Measurements from ENCODE around the gene ARHGEF19. TPM values are rescaled to one million over a fixed set of nuclear protein-coding genes. Genes with fewer than 3 reads are reported as not detected.

Gene ARHGEF19
- total and polyA plus RNA-seq, 9 of the 15 experiments (the other 6 are each of a cell fraction or from before 2014, with no cell fraction given), result 0.73 to 21.0 (median 5.2) TPM

- POLR2A ChIA-PET, result interaction anchor here (0.6 to 1.2 kb wide), 3 partner anchors 81 to 252 kb away, joined by 3 to 4 read pairs (median 3); no protein-coding TSS in a partner anchor
- Histone ChIP-seq H2AFZ (ENCODE audit: low read depth, low read length) (no peak overlapping the region), H3K4me2 (ENCODE audit: insufficient read depth, low read length) (no peak overlapping the region)
- TF ChIP-seq KDM1A (IDR thresholded peaks at IDR 0.05), result peak; percentile 60 to 75
- no peak for TF ChIP-seq MYC (IDR thresholded peaks at IDR 0.05; ENCODE audit: low read depth, low read length)
- no peak for TF ChIP-seq MYC (CRISPR knock-in tag; IDR thresholded peaks at IDR 0.05; ENCODE audit: borderline replicate concordance, low read depth)
- TF ChIP-seq CCNT2 (IDR thresholded peaks at IDR 0.05; ENCODE audit: borderline replicate concordance, extremely low read depth, insufficient read length, low read depth, low read length), result no peak
- no peak for TF ChIP-seq MBD2 (IDR thresholded peaks at IDR 0.05; ENCODE audit: borderline replicate concordance, low read depth)
- no peak for TF ChIP-seq ARID2 (IDR thresholded peaks at IDR 0.05)
- no peak for TF ChIP-seq NR2C1 (IDR thresholded peaks at IDR 0.05)
- TF ChIP-seq NR2C1 (tag; IDR thresholded peaks at IDR 0.05), result no peak
- no peak for TF ChIP-seq BACH1 (tag; IDR thresholded peaks at IDR 0.05)
- no peak for TF ChIP-seq TEAD4 (IDR thresholded peaks at IDR 0.05; ENCODE audit: low read length)
- no peak for TF ChIP-seq TEAD4 (CRISPR knock-in tag; IDR thresholded peaks at IDR 0.05; ENCODE audit: borderline replicate concordance)
- TF ChIP-seq ZNF134 (CRISPR knock-in tag; conservative IDR thresholded peaks at IDR 0.05), result no peak
- TF ChIP-seq GTF2F1 (IDR thresholded peaks at IDR 0.05; ENCODE audit: low read depth, low read length), result no peak
- no peak for TF ChIP-seq POLR2H (tag; IDR thresholded peaks at IDR 0.05; ENCODE audit: low read depth)
- TF ChIP-seq IRF2 (CRISPR knock-in tag; IDR thresholded peaks at IDR 0.05), result no peak
- TF ChIP-seq HDAC2 (IDR thresholded peaks at IDR 0.05), result peak; percentile 71; the same call in 1 of the 2 replicates
- no peak for TF ChIP-seq POLR2G (IDR thresholded peaks at IDR 0.05; ENCODE audit: low read depth, low read length)
- no peak for TF ChIP-seq ZBTB2 (IDR thresholded peaks at IDR 0.05)
- peak in 1 of 2 experiments; percentile 81; a peak in 2 of 4 replicates for TF ChIP-seq RCOR1 (IDR thresholded peaks at IDR 0.05; ENCODE audit: borderline replicate concordance in 1 of 2, low read depth in 2 of 2, low read length in 2 of 2)
- no peak for TF ChIP-seq HDAC1 (IDR thresholded peaks at IDR 0.05)
- no peak for TF ChIP-seq ATF1 (CRISPR knock-in tag; IDR thresholded peaks at IDR 0.05)
- TF ChIP-seq ATF1 (tag; IDR thresholded peaks at IDR 0.05), result no peak
- no peak for TF ChIP-seq TCFL5 (CRISPR knock-in tag; conservative IDR thresholded peaks at IDR 0.05)
- no peak for TF ChIP-seq MAFF (IDR thresholded peaks at IDR 0.05; ENCODE audit: low read length)
- no peak for TF ChIP-seq KDM2B (CRISPR knock-in tag; IDR thresholded peaks at IDR 0.05)
These were observed 22.4 kb downstream of the ARHGEF19 start for GRCh38 chr1:16189921-16190621.

More at GRCh38 chr1:16189921-16190621, 22.4 kb downstream of the ARHGEF19 start:
- no peaks in the 10 kb centered on the region for H3K9me3 ChIP-seq (replicated peaks; ENCODE audit: control insufficient read depth, insufficient read depth, low read depth, low read length)
- intact Hi-C loops (cut with micrococcal nuclease) (loop anchor here (2.0 kb wide), 1 partner anchor 55 kb away; no protein-coding TSS in a partner anchor), in situ Hi-C loops (cut with MboI) (loop anchor here (5.0 kb wide), 2 partner anchors 108 to 178 kb away; no protein-coding TSS in a partner anchor)
- H3K79me2 ChIP-seq (ENCODE audit: control insufficient read depth, insufficient read depth, low read length), result no peaks in the 10 kb centered on the region
- no peaks in the 10 kb centered on the region for H3K9me1 ChIP-seq (ENCODE audit: control insufficient read depth, insufficient read depth, low read length)
- CTCF ChIA-PET (ENCODE audit: low intra/inter-chr PET ratio), result interaction anchor here (7.5 kb wide), 1 partner anchor 110 kb away, joined by 208 read pairs; no protein-coding TSS in a partner anchor
- no peaks in the 10 kb centered on the region for H3K27me3 ChIP-seq (ENCODE audit: control insufficient read depth in 2 of 2, insufficient read depth in 2 of 2, low read length in 2 of 2)
- H3K27ac ChIP-seq (ENCODE audit: extremely low read depth, low read depth, low read length), result no peak overlapping the region
- 21% methylated on average over 9 of the region's 9 CpGs for WGBS (ENCODE audit: insufficient coverage, low coverage, missing lambda C conversion rate)
- FAIRE-seq (no peak), ATAC-seq (no peak), DNase-seq (ENCODE audit: extremely low read depth in 1 of 4, low spot score in 3 of 4) (no peak)
- no peak overlapping the region for H3K4me3 ChIP-seq
- peak overlapping the region in 1 of 2 experiments; percentile 44; a peak in 1 of 4 replicates for H3K9ac ChIP-seq (ENCODE audit: insufficient read depth in 1 of 2, low read depth in 2 of 2, low read length in 2 of 2)
- no peaks in the 10 kb centered on the region for H4K20me1 ChIP-seq (replicated peaks; ENCODE audit: control insufficient read depth, insufficient read depth, low read length)
- BruUV-seq (replicated peaks), result no TSS peak
- no peaks in the 10 kb centered on the region for H3K36me3 ChIP-seq (ENCODE audit: control insufficient read depth, insufficient read depth, low read length)
- peaks cover 8 to 13% of the 10 kb centered on the region in 2 experiments; a peak in 4 of 5 replicates for H3K4me1 ChIP-seq (replicated peaks in 1 of 2; ENCODE audit: control insufficient read depth in 2 of 2, insufficient read depth in 2 of 2, low read length in 2 of 2)

All from K562 (cell line).